GM21825 (cell line): ENCODE data around the gene SSH2.

Source experiments
- ATAC-seq: cut with Tn5 transposase; IDR thresholded peaks from one replicate; pipeline ENCODE4 v1.9.1; 2021; ENCODE audit warnings: mild to moderate bottlenecking, moderate library complexity; ENCODE audit not compliant: unreplicated experiment

The SSH2 gene

GRCh38 chr17:29778956-29779811, 150.8 kb downstream of the SSH2 start:
- ATAC-seq, result no peak

GRCh38 chr17:29777663-29778062, 152.4 kb downstream of the SSH2 start:
- no peak for ATAC-seq

GRCh38 chr17:29776026-29776425, 154.0 kb downstream of the SSH2 start:
- no peak for ATAC-seq

GRCh38 chr17:29772981-29773380, 157.0 kb downstream of the SSH2 start:
- no peak for ATAC-seq

- no peak for ATAC-seq
These were observed 158.5 kb downstream of the SSH2 start for GRCh38 chr17:29771546-29771945.

- no peak for ATAC-seq
These were observed 160.8 kb downstream of the SSH2 start for GRCh38 chr17:29769225-29769624.

GRCh38 chr17:29766796-29767327, 163.2 kb downstream of the SSH2 start:
- no peak for ATAC-seq

- no peak for ATAC-seq
These were observed 165.3 kb downstream of the SSH2 start for GRCh38 chr17:29764748-29765147.

- ATAC-seq, result no peak
These were observed 165.8 kb downstream of the SSH2 start for GRCh38 chr17:29764217-29764616.

GRCh38 chr17:29763273-29763672, 166.8 kb downstream of the SSH2 start:
- no peak for ATAC-seq

- ATAC-seq, result peak; percentile 73
These were observed 168.8 kb downstream of the SSH2 start for GRCh38 chr17:29761040-29761761.

GRCh38 chr17:29760279-29761039, 169.6 kb downstream of the SSH2 start:
- ATAC-seq, result peak; percentile 41

- ATAC-seq, result no peak
These were observed 171.8 kb downstream of the SSH2 start for GRCh38 chr17:29758255-29758654.

- ATAC-seq, result no peak
These were observed 172.2 kb downstream of the SSH2 start for GRCh38 chr17:29757788-29758187.

GRCh38 chr17:29753845-29754439, 176.1 kb downstream of the SSH2 start:
- ATAC-seq, result peak; percentile 63

GRCh38 chr17:29749045-29749825, 180.8 kb downstream of the SSH2 start:
- ATAC-seq, result no peak

- ATAC-seq, result no peak
These were observed 181.6 kb downstream of the SSH2 start for GRCh38 chr17:29748400-29748799.

- no peak for ATAC-seq
These were observed 182.4 kb downstream of the SSH2 start for GRCh38 chr17:29747660-29748059.

GRCh38 chr17:29746669-29747068, 183.4 kb downstream of the SSH2 start:
- no peak for ATAC-seq

GRCh38 chr17:29744121-29744520, 185.9 kb downstream of the SSH2 start:
- no peak for ATAC-seq
